Ovary (tissue), 3 donors: ENCODE measurements around the gene MUC6.

Source experiments
- EP300 ChIP-seq: sonication (generic); formaldehyde crosslinking; IDR thresholded peaks from one replicate; pipeline ENCODE4 v1.6.1; 2017; ENCODE audit warnings: antibody characterized with exemption
- POLR2A ChIP-seq: fragments of 450-650 bp; IDR thresholded peaks from one replicate; pipeline ENCODE4 v1.6.1; 2017; ENCODE audit warnings: antibody characterized with exemption, mild to moderate bottlenecking, moderate library complexity
- TF ChIP-seq, protein P1 (sequence below), 3 donors: fragments of 450-650 bp in 2 of 3; fragments of 200-600 bp in 1 of 3; IDR thresholded peaks; one replicate each; pipeline versions ENCODE4 v1.5.1 to v1.8.0; 2016 to 2022; ENCODE audit warnings: antibody characterized with exemption in 3 of 3, mild to moderate bottlenecking in 1 of 3
- donor health status: DM: no; HTN: no; CAD: no.

GRCh38 chr11:1038361-1038760 is 1.8 kb upstream of the MUC6 start:
- TF ChIP-seq, protein P1, sequence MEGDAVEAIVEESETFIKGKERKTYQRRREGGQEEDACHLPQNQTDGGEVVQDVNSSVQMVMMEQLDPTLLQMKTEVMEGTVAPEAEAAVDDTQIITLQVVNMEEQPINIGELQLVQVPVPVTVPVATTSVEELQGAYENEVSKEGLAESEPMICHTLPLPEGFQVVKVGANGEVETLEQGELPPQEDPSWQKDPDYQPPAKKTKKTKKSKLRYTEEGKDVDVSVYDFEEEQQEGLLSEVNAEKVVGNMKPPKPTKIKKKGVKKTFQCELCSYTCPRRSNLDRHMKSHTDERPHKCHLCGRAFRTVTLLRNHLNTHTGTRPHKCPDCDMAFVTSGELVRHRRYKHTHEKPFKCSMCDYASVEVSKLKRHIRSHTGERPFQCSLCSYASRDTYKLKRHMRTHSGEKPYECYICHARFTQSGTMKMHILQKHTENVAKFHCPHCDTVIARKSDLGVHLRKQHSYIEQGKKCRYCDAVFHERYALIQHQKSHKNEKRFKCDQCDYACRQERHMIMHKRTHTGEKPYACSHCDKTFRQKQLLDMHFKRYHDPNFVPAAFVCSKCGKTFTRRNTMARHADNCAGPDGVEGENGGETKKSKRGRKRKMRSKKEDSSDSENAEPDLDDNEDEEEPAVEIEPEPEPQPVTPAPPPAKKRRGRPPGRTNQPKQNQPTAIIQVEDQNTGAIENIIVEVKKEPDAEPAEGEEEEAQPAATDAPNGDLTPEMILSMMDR (IDR thresholded peaks at IDR 0.05): no peak
- TF ChIP-seq POLR2A: no peak
- no peak for TF ChIP-seq EP300
